HUES64 (cell line): Measurements from ENCODE around the gene KCNK16.

ENCODE experiments used
- H3K27ac ChIP-seq: 2 replicates; pipeline ENCODE4 v1.7.0; 2013; ENCODE audit warnings: low read depth, low read length, inconsistent platforms
- H3K27me3 ChIP-seq: 2 replicates; pipeline ENCODE4 v1.6.1; 2013; ENCODE audit warnings: mild to moderate bottlenecking, low read length; ENCODE audit not compliant: insufficient read depth
- H3K36me3 ChIP-seq: 2 replicates; pipeline ENCODE4 v1.6.1; 2013; ENCODE audit warnings: mild to moderate bottlenecking, low read length; ENCODE audit not compliant: insufficient read depth
- H3K4me1 ChIP-seq: 2 replicates; pipeline ENCODE4 v1.6.1; 2013; ENCODE audit warnings: mild to moderate bottlenecking, low read length, moderate library complexity; ENCODE audit not compliant: insufficient read depth
- H3K4me3 ChIP-seq: 2 replicates; pipeline ENCODE4 v1.5.1; 2013; ENCODE audit warnings: mild to moderate bottlenecking, low read length, moderate library complexity
- H3K9ac ChIP-seq: 2 replicates; pipeline ENCODE4 v1.6.1; 2013; ENCODE audit warnings: mild to moderate bottlenecking, low read depth, low read length
- H3K9me3 ChIP-seq: 2 replicates; pipeline ENCODE4 v1.6.1; 2013; ENCODE audit warnings: low read depth, low read length; ENCODE audit not compliant: insufficient read depth
- WGBS: fragments of 150-250, 120-280 bp; methylation state at CpG from one replicate; pipeline ENCODE4 v1.1.7; 2013; ENCODE audit warnings: missing lambda C conversion rate; 5-methylcytosine and 5-hydroxymethylcytosine counted together

Gene KCNK16

DNA sequence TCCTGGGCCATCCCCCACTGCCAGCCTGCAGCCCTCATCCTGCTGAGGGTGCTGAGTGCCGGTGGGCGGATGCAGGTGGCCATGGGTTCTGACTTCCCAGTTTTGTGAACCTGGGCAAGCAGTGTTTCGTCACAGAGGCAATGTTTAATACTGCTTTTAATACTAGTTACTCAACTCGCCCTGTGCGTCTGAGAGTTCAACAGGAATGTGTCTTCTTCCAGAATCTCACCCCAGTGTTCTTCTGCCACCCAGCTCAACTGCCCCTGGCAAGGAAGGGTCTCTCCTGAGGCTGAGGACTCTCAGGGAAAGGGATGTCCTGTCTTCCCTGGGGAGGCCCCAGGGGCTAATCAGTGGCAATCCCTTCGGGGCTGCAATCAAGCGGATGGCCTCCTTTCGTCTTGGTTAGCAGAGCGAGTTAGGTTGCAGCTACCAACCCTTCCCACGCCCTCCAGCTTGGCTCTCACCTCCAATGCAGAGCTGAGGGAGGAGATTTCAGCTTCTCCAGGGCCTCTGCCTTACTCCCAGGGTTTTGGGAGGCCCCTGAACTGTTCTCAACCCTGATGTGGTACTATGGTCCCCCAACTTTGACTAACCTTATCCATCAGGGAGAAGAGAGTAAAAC lies 2.0 kb downstream of the KCNK16 start:
- Histone ChIP-seq H3K9ac (no peak overlapping the region), H3K27me3 (peaks cover 10% of the 10 kb centered on the region), H3K27ac (no peak overlapping the region), H3K4me3 (no peak overlapping the region), H3K9me3 (no peaks in the 10 kb centered on the region), H3K4me1 (no peaks in the 10 kb centered on the region), H3K36me3 (no peaks in the 10 kb centered on the region)
- 91% methylated on average over 10 of the region's 10 CpGs for WGBS

DNA sequence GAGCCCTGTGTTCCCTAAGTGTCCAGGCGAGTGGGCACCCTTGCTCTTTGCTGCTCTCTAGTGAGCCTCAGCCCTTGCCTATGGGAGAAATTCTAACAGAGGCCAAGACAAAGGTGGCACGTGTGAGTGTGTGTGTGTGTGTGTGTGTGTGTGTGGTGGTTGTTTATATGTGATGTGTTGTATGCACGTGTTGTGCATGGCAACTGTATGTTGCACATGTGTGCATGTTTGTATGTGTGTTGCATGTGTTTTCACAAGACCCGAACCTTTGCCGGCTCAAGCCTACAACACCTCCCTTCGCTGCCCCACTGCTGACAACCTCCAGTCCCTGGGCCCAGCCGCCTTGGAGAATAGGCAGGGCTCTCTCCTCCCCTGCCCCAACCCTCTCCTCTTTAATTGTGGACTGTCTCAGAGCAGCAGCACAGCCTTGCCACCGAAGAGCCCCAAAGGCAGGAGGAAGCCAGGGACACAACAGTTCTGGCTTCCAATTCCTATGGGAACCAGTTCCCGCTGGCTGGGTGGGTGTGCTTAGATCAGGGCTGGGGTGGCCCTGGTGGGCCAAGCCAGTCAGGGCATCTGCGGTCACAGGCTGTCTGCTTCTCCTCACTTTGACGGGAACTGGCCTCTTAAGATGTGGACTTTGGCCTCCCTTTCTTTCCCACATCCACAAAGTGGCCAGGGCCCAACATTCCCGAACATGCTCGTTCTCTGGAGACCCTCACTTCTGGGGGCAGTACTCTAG lies 2.7 kb downstream of the KCNK16 start:
- peaks cover 17% of the 10 kb centered on the region for H3K27me3 ChIP-seq
- no peaks in the 10 kb centered on the region for H3K4me1 ChIP-seq
- no peak overlapping the region for H3K4me3 ChIP-seq
- H3K36me3 ChIP-seq, result no peaks in the 10 kb centered on the region
- 91% methylated on average over 13 of the region's 13 CpGs for WGBS
- no peaks in the 10 kb centered on the region for H3K9me3 ChIP-seq
- no peak overlapping the region for H3K27ac ChIP-seq
- no peak overlapping the region for H3K9ac ChIP-seq

DNA sequence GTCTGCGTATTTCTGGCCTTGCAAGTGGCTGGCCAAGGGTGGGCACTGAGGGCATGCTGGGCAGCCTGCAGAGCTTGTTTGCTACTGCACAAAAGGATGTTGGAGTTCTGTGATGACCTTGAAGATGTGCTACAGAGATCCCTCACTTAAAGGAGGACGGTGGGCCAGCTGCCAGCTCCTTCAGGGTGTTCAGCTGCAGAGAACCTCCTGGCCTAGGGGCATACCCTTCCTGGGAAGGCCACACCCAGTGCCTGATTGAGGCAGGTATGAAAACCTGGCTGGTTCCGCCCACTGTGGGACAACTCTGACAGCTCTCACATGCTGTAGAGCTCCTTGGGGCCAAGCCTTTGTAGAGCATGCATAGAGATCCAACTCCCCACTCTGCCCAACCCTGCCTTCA lies 5.2 kb downstream of the KCNK16 start:
- 87% methylated on average over 3 of the region's 3 CpGs for WGBS
- Histone ChIP-seq H3K27ac (no peak overlapping the region), H3K4me3 (no peak overlapping the region), H3K27me3 (peaks cover 43% of the 10 kb centered on the region), H3K36me3 (no peaks in the 10 kb centered on the region), H3K4me1 (no peaks in the 10 kb centered on the region; the same call in 1 of the 2 replicates), H3K9ac (no peak overlapping the region), H3K9me3 (no peaks in the 10 kb centered on the region)

DNA sequence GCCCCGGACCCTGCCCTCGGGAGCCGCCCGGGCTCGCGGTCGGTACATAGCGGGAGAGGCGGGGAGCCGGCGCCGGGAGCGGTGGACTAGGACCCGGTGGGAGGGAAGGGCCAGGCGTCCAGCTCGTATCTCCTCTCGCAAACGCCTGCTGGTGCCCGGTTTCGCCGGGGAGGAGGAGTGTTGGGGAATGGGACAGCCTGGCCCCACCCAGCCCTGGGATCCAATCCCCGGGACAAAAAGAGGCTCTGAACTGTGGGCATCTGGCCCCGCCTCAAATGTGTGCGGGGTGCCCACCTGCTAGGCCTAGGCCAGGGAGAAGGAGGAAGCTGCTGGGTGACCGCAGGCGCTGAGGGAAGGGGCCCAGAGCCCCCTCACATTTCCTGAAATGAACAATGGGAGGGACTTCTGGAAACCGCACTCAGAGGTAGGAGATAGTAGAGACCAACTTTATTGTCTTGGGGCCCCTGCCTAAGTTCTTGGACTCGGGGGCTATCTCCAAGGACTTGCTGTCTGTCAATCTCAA lies 8.2 kb downstream of the KCNK16 start, which contains the start of gene KCNK17:
KCNK17 (minus strand) TSS at position 147 of the 523 bp plus-strand sequence; CDS start at position 48, 99 bp downstream.
- H3K27me3 ChIP-seq, result peaks cover 62% of the 10 kb centered on the region
- no peak within 1 kb of the TSS for H3K27ac ChIP-seq
- H3K36me3 ChIP-seq, result no peaks in the 10 kb centered on the region
- no peaks in the 10 kb centered on the region; the same call in 1 of the 2 replicates for H3K4me1 ChIP-seq
- H3K9ac ChIP-seq, result peak within 1 kb of the TSS; percentile 68
- peak within 1 kb of the TSS; percentile 62 for H3K4me3 ChIP-seq
- 18% methylated on average over 28 of the region's 28 CpGs for WGBS
- H3K9me3 ChIP-seq, result no peaks in the 10 kb centered on the region

DNA sequence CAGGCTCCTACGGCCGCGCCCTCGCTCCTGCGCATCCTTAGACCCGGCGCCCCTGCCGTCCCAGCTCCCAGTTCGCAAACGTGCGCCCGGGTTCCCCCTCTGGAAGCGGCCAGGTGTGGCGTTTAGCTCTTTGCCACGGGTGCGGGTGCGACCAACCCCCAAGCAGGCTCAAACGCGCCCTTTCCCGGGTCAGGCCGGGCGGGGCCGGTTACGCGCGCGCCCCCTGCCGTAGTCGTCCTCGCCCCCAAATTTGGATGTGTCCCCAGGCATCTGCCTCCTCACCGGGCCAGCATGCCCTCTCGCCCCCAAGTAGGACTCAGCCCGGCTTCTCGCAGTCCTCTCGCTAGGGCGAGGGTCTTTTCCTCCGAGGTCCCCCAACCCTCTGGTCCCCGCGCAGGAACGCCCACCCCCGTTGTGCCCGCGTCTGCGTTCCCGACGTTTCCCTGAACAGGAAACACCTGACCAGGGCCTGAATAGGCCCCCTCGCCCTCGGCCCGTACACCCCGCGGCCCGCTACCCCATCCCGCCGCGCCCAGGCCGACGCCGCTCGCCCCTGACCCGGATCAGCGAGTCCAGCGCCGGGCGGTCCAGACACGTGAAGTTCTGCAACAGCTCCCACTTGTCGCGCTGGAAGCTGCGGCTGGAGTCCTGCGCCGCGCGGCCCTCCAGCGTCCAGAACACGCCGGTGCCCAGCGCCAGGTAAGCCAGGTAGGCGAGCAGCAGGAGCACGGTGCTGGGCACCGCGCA lies 8.8 kb downstream of the KCNK16 start:
- no peaks in the 10 kb centered on the region for H3K9me3 ChIP-seq
- H3K36me3 ChIP-seq, result no peaks in the 10 kb centered on the region
- H3K27ac ChIP-seq, result no peak overlapping the region
- 1% methylated on average over 80 of the region's 80 CpGs for WGBS
- no peaks in the 10 kb centered on the region; the same call in 1 of the 2 replicates for H3K4me1 ChIP-seq
- H3K9ac ChIP-seq, result peak overlapping the region; percentile 68
- H3K27me3 ChIP-seq, result peaks cover 62% of the 10 kb centered on the region
- peak overlapping the region; percentile 62 for H3K4me3 ChIP-seq

DNA sequence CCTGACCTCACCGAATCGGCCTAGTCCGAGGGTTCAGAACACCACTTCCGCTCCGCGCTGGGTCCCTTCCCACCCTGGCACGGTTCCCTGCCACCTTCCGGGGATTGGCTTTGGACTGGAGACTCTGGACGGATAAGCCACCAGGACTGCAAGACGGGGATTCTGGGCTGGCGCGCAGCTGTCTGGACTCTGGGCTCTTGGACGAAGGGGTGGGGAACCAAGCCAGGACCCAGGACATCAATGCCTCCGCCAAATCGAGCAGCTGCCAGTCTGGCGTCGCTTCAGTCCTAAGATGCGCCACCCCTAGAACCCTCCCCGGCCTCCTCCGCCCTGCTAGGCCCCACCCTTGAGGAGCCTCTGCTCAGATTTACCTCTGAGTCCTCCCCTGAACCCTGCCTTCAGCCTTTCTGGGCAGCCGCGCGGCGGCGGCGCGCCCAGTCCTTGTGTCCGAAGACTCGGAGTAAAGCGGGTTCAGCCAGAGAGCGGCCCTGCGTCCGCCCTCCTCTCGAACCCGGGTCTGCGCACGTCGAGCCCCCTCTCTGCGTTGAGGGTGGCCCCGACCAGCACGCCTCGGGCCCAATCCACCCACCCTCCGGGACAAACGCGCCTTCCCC lies 9.5 kb downstream of the KCNK16 start:
- Histone ChIP-seq H3K9me3 (no peaks in the 10 kb centered on the region), H3K9ac (peak overlapping the region; percentile 68), H3K4me3 (peak overlapping the region; percentile 62), H3K27me3 (peaks cover 62% of the 10 kb centered on the region), H3K4me1 (no peaks in the 10 kb centered on the region; the same call in 1 of the 2 replicates), H3K36me3 (no peaks in the 10 kb centered on the region), H3K27ac (no peak overlapping the region)
- 35% methylated on average over 45 of the region's 45 CpGs for WGBS

DNA sequence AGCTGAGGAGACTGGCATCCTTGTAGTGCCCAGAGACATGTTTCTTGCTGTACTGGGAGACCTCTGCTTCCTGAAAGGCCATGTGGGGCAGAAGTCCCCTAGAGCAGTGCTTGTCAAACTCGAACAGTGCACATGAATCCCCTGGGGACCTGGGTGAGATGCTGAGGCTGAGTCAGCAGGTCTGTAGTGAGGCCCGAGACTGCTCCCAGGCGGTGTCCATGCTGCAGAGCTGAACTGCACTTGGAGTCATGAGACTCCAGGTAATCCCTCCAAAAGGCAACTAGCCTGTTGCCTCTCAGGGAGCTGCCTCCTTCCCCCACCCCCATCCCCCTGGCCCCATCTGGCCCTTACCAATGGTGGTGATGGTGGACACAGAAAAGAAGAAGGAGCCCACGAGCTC lies 12.0 kb downstream of the KCNK16 start:
- Histone ChIP-seq H3K27ac (no peak overlapping the region), H3K9me3 (no peaks in the 10 kb centered on the region), H3K9ac (no peak overlapping the region), H3K27me3 (peaks cover 52% of the 10 kb centered on the region), H3K4me3 (no peak overlapping the region), H3K4me1 (no peaks in the 10 kb centered on the region; the same call in 1 of the 2 replicates), H3K36me3 (no peaks in the 10 kb centered on the region)
- 83% methylated on average over 4 of the region's 4 CpGs for WGBS

DNA sequence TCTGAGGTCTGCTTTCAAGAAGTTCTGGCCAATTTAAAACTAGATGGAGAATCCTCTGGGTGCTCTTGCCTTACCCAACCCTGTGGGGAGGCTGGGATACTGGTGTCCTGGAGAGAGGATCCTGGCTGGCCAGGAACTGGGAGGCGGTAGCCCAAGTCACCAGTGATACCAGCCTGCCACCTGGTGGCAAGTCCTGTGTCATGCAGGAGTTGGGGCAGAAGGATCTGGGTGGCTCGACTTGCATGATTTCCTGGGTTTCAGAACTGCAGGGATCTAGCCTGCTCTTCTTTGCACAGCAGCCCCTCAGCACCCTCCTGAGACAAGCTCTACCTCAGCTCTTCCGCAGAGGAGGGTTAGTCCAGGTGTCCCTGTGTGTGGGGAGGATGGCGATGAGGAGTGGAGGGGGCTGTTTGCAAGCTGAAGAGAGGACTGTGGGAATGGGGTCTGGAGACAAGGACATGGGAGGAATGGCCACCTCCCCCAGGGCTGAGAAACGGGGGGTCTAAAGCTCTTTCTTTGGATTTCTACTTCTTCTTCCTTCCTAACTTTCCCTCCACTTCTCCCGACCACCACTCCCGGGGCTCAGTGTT lies 12.5 kb downstream of the KCNK16 start:
- Histone ChIP-seq H3K36me3 (no peaks in the 10 kb centered on the region), H3K27me3 (peaks cover 47% of the 10 kb centered on the region), H3K4me3 (no peak overlapping the region), H3K9me3 (no peaks in the 10 kb centered on the region), H3K9ac (no peak overlapping the region), H3K4me1 (no peaks in the 10 kb centered on the region; the same call in 1 of the 2 replicates), H3K27ac (no peak overlapping the region)
- 43% methylated on average over 7 of the region's 7 CpGs for WGBS

DNA sequence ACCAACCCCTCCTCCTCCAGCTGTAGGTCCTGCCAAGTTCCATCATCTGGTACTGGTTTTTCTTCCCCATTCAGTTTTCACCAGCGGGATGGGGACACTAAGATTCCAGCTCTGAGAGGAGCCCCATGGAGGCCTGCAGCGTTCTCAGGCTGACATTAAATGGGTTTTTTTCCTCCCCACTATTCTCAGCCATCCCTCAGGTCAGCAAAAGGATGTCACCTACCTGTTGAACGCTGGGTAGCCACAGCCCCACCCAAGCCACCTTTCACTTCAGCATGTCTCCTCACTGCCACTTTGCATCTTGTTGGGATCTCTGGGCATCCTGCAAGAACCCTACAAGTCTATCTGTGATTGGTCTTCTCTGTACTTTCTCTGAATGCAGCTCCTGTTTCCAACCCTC lies 15.0 kb downstream of the KCNK16 start:
- Histone ChIP-seq H3K9me3 (no peaks in the 10 kb centered on the region), H3K27me3 (peaks cover 21% of the 10 kb centered on the region), H3K9ac (no peak overlapping the region), H3K36me3 (no peaks in the 10 kb centered on the region), H3K27ac (no peak overlapping the region), H3K4me3 (no peak overlapping the region), H3K4me1 (peaks cover 3% of the 10 kb centered on the region; the same call in 1 of the 2 replicates)
- WGBS, result 88% methylated on average over 3 of the region's 3 CpGs

DNA sequence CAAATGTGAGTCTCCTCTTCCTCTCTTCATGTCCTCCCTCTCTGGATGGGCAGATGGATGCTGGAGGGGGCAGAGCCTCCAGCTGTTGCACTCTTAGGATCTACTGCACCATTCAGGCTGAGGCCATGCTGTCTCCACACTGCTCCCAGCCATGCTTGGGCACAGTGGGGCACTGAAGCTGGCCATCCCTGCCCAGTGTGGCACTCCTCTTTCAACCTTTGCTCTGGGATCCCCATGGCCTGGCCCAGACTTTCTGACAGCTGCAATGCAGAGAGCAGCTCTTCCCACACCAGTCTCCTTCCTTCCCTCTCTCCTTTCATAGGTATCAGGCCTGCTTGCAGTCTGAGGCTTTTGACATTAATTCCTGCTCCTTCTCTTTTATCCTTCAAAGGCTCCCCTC lies 17.6 kb downstream of the KCNK16 start:
- Histone ChIP-seq H3K9me3 (no peaks in the 10 kb centered on the region), H3K27me3 (no peaks in the 10 kb centered on the region), H3K4me3 (no peak overlapping the region), H3K36me3 (no peaks in the 10 kb centered on the region), H3K9ac (no peak overlapping the region), H3K4me1 (peaks cover 6% of the 10 kb centered on the region; the same call in 1 of the 2 replicates), H3K27ac (no peak overlapping the region)
